Bronchial epithelial cell (primary cell): ENCODE measurements around the gene GINS1. TPM values are rescaled to one million over a fixed set of nuclear protein-coding genes. Genes with fewer than 3 reads are reported as not detected.

ENCODE experiments used
- DNase-seq: peaks from one replicate; pipeline ENCODE4 v3.0.0-alpha.2; 2010; ENCODE audit warnings: low read depth
- FAIRE-seq: peaks from 2 replicates; lab custom pipeline; 2011; peaks lifted over from hg19 to GRCh38; lab: Jason Lieb, UNC
- H3K27me3 ChIP-seq: 2 replicates; pipeline ENCODE4 v1.5.1; 2011; ENCODE audit warnings: low read length; ENCODE audit not compliant: control insufficient read depth, insufficient read depth
- H3K36me3 ChIP-seq: 2 replicates; pipeline ENCODE4 v1.5.1; 2011; ENCODE audit warnings: low read length; ENCODE audit not compliant: control insufficient read depth, insufficient read depth
- H3K4me3 ChIP-seq: 2 replicates; pipeline ENCODE4 v1.5.1; 2011; ENCODE audit warnings: mild to moderate bottlenecking, low read depth, low read length, control low read depth
- total RNA-seq: library from RNA; depleted of rRNA; stranded (reverse); fragments of >200 nt; gene quantifications from 2 replicates; pipeline ENCODE4 v1.2.1, GENCODE V29; 2014
- TF ChIP-seq, protein P1 (sequence below): IDR thresholded peaks from 2 replicates; pipeline ENCODE4 v1.5.1; 2011; ENCODE audit warnings: mild to moderate bottlenecking, moderate library complexity, low read length, control low read depth, inconsistent platforms; ENCODE audit not compliant: insufficient read depth, severe bottlenecking

Gene GINS1
- total RNA-seq, 1 donor from 2014 or later = 1.1 TPM

DNA sequence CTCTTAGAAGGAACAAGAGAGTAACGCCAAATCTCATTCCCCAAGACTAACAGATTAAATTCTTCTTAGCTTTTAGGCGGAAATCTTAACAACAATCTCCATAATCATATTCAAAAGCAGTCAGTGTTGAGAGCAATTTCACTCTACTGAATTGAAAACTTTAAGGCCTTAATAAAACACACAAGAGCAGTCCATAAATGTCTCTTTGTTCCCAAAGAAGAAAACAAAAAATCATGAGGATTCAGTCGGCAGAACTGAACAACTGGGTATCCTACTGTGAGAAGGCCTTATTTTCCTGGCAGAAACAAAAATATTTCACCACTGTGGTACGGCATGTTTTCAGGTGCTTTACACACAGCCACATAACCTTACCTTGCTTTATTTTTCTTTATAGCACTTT is 31.2 kb upstream of the GINS1 start:
- DNase-seq = no peak
- TF ChIP-seq, protein P1, sequence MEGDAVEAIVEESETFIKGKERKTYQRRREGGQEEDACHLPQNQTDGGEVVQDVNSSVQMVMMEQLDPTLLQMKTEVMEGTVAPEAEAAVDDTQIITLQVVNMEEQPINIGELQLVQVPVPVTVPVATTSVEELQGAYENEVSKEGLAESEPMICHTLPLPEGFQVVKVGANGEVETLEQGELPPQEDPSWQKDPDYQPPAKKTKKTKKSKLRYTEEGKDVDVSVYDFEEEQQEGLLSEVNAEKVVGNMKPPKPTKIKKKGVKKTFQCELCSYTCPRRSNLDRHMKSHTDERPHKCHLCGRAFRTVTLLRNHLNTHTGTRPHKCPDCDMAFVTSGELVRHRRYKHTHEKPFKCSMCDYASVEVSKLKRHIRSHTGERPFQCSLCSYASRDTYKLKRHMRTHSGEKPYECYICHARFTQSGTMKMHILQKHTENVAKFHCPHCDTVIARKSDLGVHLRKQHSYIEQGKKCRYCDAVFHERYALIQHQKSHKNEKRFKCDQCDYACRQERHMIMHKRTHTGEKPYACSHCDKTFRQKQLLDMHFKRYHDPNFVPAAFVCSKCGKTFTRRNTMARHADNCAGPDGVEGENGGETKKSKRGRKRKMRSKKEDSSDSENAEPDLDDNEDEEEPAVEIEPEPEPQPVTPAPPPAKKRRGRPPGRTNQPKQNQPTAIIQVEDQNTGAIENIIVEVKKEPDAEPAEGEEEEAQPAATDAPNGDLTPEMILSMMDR = no peak
- H3K4me3 ChIP-seq = no peak overlapping the region
- H3K27me3 ChIP-seq = no peaks in the 10 kb centered on the region
- no peaks in the 10 kb centered on the region for H3K36me3 ChIP-seq
- FAIRE-seq = no peak

DNA sequence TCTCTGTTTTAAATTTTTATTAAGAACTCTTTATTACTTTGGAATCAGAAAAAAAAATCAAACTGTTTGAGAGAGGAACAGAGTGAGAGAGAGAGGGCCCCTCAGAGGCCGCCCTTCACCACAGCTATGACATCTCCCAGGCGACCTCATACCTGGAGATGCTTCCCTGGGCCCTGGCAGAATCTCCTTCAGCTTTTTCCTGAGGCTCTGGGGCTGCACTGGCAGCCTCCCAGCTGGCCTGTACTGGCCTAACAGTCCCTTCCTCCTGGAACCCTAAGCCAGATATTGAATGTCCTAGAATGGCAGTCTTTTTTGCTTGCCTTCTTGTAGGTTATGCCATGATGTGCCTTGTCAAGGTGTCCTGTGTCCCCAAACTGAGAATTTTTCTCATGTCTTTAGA is 30.6 kb upstream of the GINS1 start:
- Histone ChIP-seq H3K27me3 (no peaks in the 10 kb centered on the region), H3K36me3 (no peaks in the 10 kb centered on the region), H3K4me3 (no peak overlapping the region)
- TF ChIP-seq, protein P1 = no peak
- DNase-seq (no peak), FAIRE-seq (no peak)

DNA sequence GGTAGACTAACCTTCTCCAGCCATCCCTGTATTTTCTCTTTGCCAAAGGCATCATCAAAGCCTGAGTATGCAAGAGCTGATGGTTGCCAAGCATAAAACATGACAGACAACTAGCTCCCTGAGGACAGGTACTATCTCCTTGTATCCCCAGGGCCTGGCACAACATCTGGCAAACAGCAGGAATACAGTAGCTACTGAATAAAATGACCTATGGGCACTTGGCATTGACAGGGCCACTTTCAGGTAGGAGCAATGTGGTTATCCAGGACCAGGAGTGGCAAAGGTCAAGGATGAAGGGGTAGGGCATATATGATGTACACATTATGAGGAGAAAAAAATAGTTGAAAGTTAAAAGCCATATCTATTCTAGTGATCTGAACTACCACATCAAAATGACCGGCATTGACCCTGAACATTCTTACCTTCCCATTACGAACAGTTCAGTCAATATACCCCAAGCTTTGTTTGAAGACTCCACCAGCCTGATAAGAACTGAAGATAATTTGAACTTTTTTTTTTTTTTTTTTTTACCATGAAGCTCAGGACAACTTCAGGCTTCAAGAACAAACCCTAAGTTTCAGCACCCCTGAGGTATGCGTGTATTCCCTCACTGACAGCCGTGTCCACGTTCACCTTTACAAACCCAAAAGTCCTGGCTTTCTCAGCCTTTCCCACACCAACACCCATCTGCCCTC is 29.1 kb upstream of the GINS1 start:
- FAIRE-seq (no peak), DNase-seq (no peak)
- TF ChIP-seq, protein P1 = no peak
- no peaks in the 10 kb centered on the region for H3K27me3 ChIP-seq
- H3K36me3 ChIP-seq = no peaks in the 10 kb centered on the region
- no peak overlapping the region for H3K4me3 ChIP-seq

DNA sequence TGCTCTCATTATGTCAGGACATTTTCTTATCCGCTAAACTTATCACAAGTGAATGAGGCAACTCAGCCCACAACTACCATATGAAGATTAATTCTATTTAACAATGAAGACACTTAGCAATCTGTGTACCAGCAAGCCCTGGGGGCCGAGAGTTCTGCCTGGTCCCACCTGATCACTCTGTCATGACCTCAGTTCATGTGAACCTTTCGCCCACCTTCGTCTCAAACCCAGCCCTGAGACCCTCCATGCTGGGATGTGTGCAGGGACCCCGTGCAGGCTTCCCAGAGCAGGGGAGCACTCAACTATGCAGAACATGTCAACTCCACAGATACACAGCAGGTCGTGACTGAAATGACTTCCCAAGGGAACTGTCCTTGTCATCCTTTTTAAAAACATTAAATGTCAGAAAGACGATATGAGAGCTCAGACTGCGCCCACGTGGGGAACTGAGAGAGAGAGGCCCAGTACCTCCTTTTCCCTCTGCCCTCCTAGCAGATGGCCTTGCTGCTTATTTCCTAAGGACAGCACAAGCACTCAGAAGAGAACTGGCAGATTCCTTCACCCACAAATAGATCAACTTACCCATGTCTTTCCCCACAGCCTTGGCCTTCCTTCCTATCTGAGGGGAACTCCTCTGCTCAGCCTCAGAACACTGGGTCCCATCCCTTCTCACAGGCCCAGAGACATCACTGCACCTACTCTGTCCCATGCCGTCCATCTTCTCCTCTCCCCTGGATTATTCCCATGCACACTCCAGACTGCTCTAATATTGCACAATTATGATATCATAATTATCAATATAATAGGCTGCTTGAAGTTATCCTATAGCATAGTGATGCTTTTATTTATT is 28.4 kb upstream of the GINS1 start:
- Histone ChIP-seq H3K4me3 (no peak overlapping the region), H3K27me3 (no peaks in the 10 kb centered on the region), H3K36me3 (no peaks in the 10 kb centered on the region)
- FAIRE-seq (no peak), DNase-seq (no peak)
- TF ChIP-seq, protein P1 = no peak

DNA sequence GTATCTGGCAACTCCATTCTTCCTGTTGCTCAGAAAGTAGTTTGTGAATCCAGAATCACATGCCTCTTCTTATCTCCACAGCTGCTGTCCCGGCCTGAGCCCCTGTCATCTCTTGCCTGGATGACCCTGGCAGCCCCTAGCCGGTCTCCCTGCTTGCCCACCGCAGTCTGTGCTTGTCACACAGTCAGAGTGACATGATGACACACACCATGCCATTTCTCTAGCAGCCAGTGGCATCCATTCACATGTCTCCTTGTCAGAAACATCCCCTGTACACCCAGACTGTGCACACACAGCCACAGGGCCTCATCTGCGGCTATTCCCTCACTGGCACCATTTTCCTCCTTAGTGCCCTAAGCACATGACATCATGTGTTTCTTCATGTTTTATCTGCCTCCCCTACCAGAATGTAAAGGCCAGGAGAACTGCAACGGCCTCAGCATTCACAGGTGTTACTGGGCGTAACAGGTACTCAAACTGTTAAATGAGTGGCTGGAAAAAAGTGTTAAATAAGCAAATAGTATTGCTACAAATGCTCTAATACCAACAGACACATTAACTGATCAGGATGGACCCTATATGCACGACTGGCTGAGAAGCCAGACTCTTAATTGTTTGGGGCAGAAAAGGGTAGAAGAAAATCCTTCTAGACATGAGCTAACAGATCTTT is 26.4 kb upstream of the GINS1 start:
- no peak overlapping the region for H3K4me3 ChIP-seq
- TF ChIP-seq, protein P1 = no peak
- no peaks in the 10 kb centered on the region for H3K36me3 ChIP-seq
- DNase-seq = no peak
- no peak for FAIRE-seq
- H3K27me3 ChIP-seq = no peaks in the 10 kb centered on the region
